ENCODE measurements around the gene MAVS. TPM values are rescaled to one million over a fixed set of nuclear protein-coding genes. Genes with fewer than 3 reads are reported as not detected.

MAVS gene
- total and polyA plus RNA-seq, 9 of the 15 experiments (the other 6 are each of a cell fraction or from before 2014, with no cell fraction given) = 1.6 to 22.0 (median 11.3) TPM

GRCh38 chr20:3815703-3816315 is 30.8 kb upstream of the MAVS start:
- no peak overlapping the region for H2AFZ ChIP-seq (ENCODE audit: low read depth, low read length)
- H3K27ac ChIP-seq (ENCODE audit: extremely low read depth, low read depth, low read length) = no peak overlapping the region
- H3K79me2 ChIP-seq (ENCODE audit: control insufficient read depth, insufficient read depth, low read length) = peaks cover under 1% of the 10 kb centered on the region; the same call in 1 of the 3 replicates
- intact Hi-C loops (cut with micrococcal nuclease) (no loop called here), in situ Hi-C loops (cut with MboI) (no loop called here)
- DNase-seq (ENCODE audit: extremely low read depth in 1 of 4, low spot score in 3 of 4) (no peak), FAIRE-seq (no peak), ATAC-seq (no peak)
- H3K4me3 ChIP-seq = no peak overlapping the region
- TF ChIP-seq EGR1 (conservative IDR thresholded peaks at IDR 0.05) (no peak), ZBTB17 (CRISPR knock-in tag; IDR thresholded peaks at IDR 0.05) (no peak), MTA2 (IDR thresholded peaks at IDR 0.05; ENCODE audit: low read depth) (no peak), CAMTA2 (CRISPR knock-in tag; conservative IDR thresholded peaks at IDR 0.05) (no peak), FOXP1 (CRISPR knock-in tag; IDR thresholded peaks at IDR 0.05) (no peak), ELF4 (CRISPR knock-in tag; IDR thresholded peaks at IDR 0.05) (no peak), GTF2F1 (IDR thresholded peaks at IDR 0.05; ENCODE audit: low read depth, low read length) (no peak), ZNF551 (CRISPR knock-in tag; IDR thresholded peaks at IDR 0.05) (no peak), RBM14 (IDR thresholded peaks at IDR 0.05; ENCODE audit: borderline replicate concordance, insufficient read depth, low read depth, low read length) (no peak)
- TF ChIP-seq, protein P1, sequence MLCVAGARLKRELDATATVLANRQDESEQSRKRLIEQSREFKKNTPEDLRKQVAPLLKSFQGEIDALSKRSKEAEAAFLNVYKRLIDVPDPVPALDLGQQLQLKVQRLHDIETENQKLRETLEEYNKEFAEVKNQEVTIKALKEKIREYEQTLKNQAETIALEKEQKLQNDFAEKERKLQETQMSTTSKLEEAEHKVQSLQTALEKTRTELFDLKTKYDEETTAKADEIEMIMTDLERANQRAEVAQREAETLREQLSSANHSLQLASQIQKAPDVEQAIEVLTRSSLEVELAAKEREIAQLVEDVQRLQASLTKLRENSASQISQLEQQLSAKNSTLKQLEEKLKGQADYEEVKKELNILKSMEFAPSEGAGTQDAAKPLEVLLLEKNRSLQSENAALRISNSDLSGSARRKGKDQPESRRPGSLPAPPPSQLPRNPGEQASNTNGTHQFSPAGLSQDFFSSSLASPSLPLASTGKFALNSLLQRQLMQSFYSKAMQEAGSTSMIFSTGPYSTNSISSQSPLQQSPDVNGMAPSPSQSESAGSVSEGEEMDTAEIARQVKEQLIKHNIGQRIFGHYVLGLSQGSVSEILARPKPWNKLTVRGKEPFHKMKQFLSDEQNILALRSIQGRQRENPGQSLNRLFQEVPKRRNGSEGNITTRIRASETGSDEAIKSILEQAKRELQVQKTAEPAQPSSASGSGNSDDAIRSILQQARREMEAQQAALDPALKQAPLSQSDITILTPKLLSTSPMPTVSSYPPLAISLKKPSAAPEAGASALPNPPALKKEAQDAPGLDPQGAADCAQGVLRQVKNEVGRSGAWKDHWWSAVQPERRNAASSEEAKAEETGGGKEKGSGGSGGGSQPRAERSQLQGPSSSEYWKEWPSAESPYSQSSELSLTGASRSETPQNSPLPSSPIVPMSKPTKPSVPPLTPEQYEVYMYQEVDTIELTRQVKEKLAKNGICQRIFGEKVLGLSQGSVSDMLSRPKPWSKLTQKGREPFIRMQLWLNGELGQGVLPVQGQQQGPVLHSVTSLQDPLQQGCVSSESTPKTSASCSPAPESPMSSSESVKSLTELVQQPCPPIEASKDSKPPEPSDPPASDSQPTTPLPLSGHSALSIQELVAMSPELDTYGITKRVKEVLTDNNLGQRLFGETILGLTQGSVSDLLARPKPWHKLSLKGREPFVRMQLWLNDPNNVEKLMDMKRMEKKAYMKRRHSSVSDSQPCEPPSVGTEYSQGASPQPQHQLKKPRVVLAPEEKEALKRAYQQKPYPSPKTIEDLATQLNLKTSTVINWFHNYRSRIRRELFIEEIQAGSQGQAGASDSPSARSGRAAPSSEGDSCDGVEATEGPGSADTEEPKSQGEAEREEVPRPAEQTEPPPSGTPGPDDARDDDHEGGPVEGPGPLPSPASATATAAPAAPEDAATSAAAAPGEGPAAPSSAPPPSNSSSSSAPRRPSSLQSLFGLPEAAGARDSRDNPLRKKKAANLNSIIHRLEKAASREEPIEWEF (CRISPR knock-in tag; IDR thresholded peaks at IDR 0.05) = no peak
- no peaks in the 10 kb centered on the region for H3K36me3 ChIP-seq (ENCODE audit: control insufficient read depth, insufficient read depth, low read length)
- BruUV-seq (replicated peaks) = no TSS peak
- no peaks in the 10 kb centered on the region for H3K27me3 ChIP-seq (ENCODE audit: control insufficient read depth in 2 of 2, insufficient read depth in 2 of 2, low read length in 2 of 2)
- CTCF ChIA-PET (ENCODE audit: low intra/inter-chr PET ratio) = no interaction called here
- no peak overlapping the region for H3K4me2 ChIP-seq (ENCODE audit: insufficient read depth, low read length)
- no peaks in the 10 kb centered on the region for H4K20me1 ChIP-seq (replicated peaks; ENCODE audit: control insufficient read depth, insufficient read depth, low read length)
- no peaks in the 10 kb centered on the region for H3K9me1 ChIP-seq (ENCODE audit: control insufficient read depth, insufficient read depth, low read length)
- POLR2A ChIA-PET = interaction anchor here (0.6 to 0.7 kb wide), 2 partner anchors 11 to 52 kb away, joined by 3 read pairs; no protein-coding TSS in a partner anchor
- peaks cover 27 to 31% of the 10 kb centered on the region in 2 experiments for H3K4me1 ChIP-seq (replicated peaks in 1 of 2; ENCODE audit: control insufficient read depth in 2 of 2, insufficient read depth in 2 of 2, low read length in 2 of 2)
- H3K9ac ChIP-seq (ENCODE audit: insufficient read depth in 1 of 2, low read depth in 2 of 2, low read length in 2 of 2) = no peak overlapping the region
- no peaks in the 10 kb centered on the region for H3K9me3 ChIP-seq (replicated peaks; ENCODE audit: control insufficient read depth, insufficient read depth, low read depth, low read length)
- WGBS (ENCODE audit: insufficient coverage, low coverage, missing lambda C conversion rate) = 34% methylated on average over 9 of the region's 9 CpGs
